Measurements from ENCODE around the gene ECI2. TPM values are rescaled to one million over a fixed set of nuclear protein-coding genes. Genes with fewer than 3 reads are reported as not detected.
"Not testable (repeated sequence)": the region's sequence is repeated elsewhere in the genome, so short reads cannot be mapped to it uniquely, and the experiment has no call there.

ECI2 gene
- total RNA-seq, 6 donors from 2014 or later: 20.8 to 51.5 (median 34.1) TPM

DNA sequence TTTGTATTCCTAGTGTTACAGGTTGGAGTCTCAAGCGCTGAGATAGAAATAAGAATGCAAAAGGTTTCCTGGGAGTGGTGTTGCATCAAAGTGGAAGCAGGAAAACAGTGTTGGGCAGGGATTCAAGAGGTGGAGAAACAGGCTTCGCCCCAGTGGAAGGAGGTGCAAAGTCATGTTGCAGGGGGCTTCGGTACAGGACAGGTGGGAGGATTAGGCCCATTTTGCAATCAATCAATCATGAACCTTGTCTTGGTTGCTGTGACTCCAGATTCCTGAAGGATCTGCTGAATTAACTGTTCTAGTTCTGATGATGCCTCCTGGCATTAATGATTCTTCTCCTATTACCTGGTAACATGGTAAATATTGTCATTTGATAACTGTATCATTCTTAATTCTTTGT is 34.1 kb downstream of the ECI2 start:
- H3K4me3 ChIP-seq: no peak overlapping the region
- H3K4me1 ChIP-seq: no peaks in the 10 kb centered on the region
- H3K9me3 ChIP-seq: no peaks in the 10 kb centered on the region
- ATAC-seq (ENCODE audit: low FRiP score in 2 of 2) (no peak), DNase-seq (no peak)
- no peak overlapping the region for H3K27ac ChIP-seq
- no peaks in the 10 kb centered on the region for H3K27me3 ChIP-seq
- WGBS, 2 donors: 58 to 65% methylated on average over 3 of the region's 3 CpGs
- H3K36me3 ChIP-seq: no peaks in the 10 kb centered on the region
- TF ChIP-seq POLR2AphosphoS5 (IDR thresholded peaks at IDR 0.05): no peak
- no peak for TF ChIP-seq EP300 (IDR thresholded peaks at IDR 0.05)
- no peak for TF ChIP-seq POLR2A (IDR thresholded peaks at IDR 0.05)
- TF ChIP-seq, protein P1, sequence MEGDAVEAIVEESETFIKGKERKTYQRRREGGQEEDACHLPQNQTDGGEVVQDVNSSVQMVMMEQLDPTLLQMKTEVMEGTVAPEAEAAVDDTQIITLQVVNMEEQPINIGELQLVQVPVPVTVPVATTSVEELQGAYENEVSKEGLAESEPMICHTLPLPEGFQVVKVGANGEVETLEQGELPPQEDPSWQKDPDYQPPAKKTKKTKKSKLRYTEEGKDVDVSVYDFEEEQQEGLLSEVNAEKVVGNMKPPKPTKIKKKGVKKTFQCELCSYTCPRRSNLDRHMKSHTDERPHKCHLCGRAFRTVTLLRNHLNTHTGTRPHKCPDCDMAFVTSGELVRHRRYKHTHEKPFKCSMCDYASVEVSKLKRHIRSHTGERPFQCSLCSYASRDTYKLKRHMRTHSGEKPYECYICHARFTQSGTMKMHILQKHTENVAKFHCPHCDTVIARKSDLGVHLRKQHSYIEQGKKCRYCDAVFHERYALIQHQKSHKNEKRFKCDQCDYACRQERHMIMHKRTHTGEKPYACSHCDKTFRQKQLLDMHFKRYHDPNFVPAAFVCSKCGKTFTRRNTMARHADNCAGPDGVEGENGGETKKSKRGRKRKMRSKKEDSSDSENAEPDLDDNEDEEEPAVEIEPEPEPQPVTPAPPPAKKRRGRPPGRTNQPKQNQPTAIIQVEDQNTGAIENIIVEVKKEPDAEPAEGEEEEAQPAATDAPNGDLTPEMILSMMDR (IDR thresholded peaks at IDR 0.05): no peak

DNA sequence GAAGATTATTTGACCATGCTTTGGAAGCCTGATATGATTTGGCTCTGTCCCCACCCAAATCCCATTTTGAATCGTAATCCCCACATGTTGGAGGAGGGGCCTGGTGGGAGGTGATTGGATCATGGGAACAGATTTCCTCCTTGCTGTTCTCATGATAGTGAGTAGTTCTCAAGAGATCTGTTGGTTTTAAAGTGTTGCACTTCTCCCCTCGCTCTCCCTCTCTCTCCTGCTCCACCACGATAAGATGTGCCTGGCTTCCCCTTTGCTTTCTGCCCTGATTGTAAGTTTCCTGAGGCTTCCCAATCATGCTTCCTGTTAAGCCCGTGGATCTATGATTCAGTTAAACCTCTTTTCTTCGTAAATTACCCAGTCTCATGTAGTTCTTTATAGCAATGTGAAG is 34.7 kb downstream of the ECI2 start:
- Histone ChIP-seq H3K36me3 (no peaks in the 10 kb centered on the region), H3K4me1 (no peaks in the 10 kb centered on the region), H3K4me3 (no peak overlapping the region), H3K27me3 (no peaks in the 10 kb centered on the region), H3K9me3 (no peaks in the 10 kb centered on the region), H3K27ac (no peak overlapping the region)
- 54 to 68% methylated on average over 5 of the region's 5 CpGs for WGBS, 2 donors
- no peak for ATAC-seq (ENCODE audit: low FRiP score in 2 of 2)
- TF ChIP-seq, protein P1 (IDR thresholded peaks at IDR 0.05): no peak
- TF ChIP-seq POLR2A (IDR thresholded peaks at IDR 0.05): no peak
- DNase-seq: no peak

DNA sequence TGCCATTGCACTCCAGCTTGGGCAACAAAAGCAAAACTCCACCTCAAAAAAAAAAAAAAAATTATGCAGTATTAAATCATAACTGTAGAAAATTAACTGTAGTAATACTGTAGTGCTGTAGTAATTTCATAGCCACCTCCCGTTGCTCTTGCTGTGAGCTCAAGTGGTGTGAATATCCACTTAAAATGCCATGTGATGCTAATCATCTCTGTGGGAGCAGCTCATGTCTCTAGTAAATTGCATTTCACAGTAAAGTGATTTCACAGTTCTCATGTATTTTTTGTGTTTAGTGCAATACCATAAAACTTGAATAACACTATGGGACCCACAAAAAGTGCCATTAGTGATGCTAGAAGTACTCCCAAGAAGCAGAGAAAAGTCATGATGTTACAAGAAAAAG is 42.1 kb downstream of the ECI2 start:
- no peak for DNase-seq
- Histone ChIP-seq H3K4me1 (no peaks in the 10 kb centered on the region), H3K27ac (no peak overlapping the region), H3K36me3 (no peaks in the 10 kb centered on the region), H3K27me3 (no peaks in the 10 kb centered on the region), H3K4me3 (no peak overlapping the region), H3K9me3 (no peaks in the 10 kb centered on the region)
- TF ChIP-seq POLR2AphosphoS5 (IDR thresholded peaks at IDR 0.05): no peak
- TF ChIP-seq EP300 (IDR thresholded peaks at IDR 0.05): no peak
- TF ChIP-seq POLR2A (IDR thresholded peaks at IDR 0.05): no peak
- TF ChIP-seq, protein P1 (IDR thresholded peaks at IDR 0.05): no peak
- WGBS, 2 donors: 61 to 73% methylated on average over 1 of the region's 1 CpG
- no peak for ATAC-seq (ENCODE audit: low FRiP score in 2 of 2)

DNA sequence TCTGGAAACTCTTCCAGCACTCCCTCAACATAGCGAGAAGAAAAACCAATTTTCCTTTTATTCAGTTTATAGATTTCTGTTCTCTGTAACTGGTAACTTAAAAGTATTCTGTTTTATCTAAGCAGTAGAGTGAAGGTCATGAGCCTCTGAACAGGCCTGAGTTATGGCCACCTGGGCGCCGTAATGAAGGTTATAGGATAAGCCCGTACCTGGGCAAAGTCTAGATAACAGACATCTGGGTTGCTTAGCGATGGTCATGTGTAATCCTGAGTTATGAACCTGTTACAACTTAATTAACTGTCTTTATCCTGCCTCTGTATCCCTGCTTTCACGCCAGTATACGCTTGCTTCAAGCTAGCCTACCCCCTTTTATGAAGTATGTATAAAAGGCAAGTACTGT is 43.4 kb downstream of the ECI2 start:
- Histone ChIP-seq H3K27ac (no peak overlapping the region), H3K36me3 (no peaks in the 10 kb centered on the region), H3K27me3 (no peaks in the 10 kb centered on the region), H3K9me3 (no peaks in the 10 kb centered on the region), H3K4me1 (no peaks in the 10 kb centered on the region), H3K4me3 (no peak overlapping the region)
- ATAC-seq (ENCODE audit: low FRiP score in 2 of 2) (no peak), DNase-seq (no peak)
- WGBS, 2 donors: 92 to 94% methylated on average over 7 of the region's 7 CpGs
- TF ChIP-seq, protein P1 (IDR thresholded peaks at IDR 0.05): no peak
- TF ChIP-seq POLR2A (IDR thresholded peaks at IDR 0.05) (no peak), POLR2AphosphoS5 (IDR thresholded peaks at IDR 0.05) (no peak), EP300 (IDR thresholded peaks at IDR 0.05) (no peak)

DNA sequence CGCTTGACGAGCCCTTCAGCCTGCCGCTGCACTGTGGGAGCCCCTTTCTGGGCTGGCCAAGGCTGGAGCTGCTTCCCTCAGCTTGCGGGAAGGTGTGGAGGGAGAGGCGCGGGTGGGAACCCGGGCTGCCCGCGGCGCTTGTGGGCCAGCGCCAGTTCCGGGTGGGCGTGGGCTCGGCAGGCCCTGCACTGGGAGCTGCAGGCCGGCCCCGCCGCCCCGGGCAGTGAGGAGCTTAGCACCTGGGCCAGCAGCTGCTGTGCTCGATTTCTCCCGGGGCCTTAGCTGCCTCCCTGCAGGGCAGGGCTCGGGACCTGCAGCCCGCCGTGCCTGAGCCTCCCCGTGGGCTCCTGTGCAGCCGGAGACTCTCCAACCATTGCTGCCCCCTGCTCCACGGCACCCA is 45.3 kb downstream of the ECI2 start:
- DNase-seq: peak in 1 of 2 donors; percentile 67
- WGBS, 2 donors: 90 to 96% methylated on average over 5 to 26 of the region's 26 CpGs
- not testable (repeated sequence) for H3K27me3 ChIP-seq; H3K4me1 ChIP-seq; H3K27ac ChIP-seq; H3K4me3 ChIP-seq; H3K36me3 ChIP-seq; H3K9me3 ChIP-seq; ATAC-seq (ENCODE audit: low FRiP score in 2 of 2)
